ENCODE measurements around the gene POU2AF2.

DNA sequence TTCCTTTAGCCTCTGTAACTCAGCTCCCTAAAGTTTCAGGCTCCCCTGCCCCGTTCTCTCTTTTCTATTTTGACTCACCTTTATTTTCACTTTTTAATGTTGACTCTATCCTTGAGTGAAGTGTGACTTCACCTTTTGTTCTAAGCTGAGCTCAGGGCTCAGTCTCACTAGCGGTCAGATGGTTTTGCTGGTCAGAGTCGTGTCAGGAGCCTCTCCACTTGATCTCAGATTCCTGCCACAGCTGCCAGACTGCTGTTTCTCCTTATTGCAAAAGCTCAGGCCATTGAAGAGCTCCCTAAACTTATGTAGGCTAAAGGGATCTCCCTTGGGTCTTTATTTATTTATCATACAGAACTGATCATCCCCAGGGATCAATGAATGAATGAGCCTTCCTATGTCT lies 13.7 kb upstream of the POU2AF2 start:
- TF ChIP-seq, protein P1, sequence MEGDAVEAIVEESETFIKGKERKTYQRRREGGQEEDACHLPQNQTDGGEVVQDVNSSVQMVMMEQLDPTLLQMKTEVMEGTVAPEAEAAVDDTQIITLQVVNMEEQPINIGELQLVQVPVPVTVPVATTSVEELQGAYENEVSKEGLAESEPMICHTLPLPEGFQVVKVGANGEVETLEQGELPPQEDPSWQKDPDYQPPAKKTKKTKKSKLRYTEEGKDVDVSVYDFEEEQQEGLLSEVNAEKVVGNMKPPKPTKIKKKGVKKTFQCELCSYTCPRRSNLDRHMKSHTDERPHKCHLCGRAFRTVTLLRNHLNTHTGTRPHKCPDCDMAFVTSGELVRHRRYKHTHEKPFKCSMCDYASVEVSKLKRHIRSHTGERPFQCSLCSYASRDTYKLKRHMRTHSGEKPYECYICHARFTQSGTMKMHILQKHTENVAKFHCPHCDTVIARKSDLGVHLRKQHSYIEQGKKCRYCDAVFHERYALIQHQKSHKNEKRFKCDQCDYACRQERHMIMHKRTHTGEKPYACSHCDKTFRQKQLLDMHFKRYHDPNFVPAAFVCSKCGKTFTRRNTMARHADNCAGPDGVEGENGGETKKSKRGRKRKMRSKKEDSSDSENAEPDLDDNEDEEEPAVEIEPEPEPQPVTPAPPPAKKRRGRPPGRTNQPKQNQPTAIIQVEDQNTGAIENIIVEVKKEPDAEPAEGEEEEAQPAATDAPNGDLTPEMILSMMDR (IDR thresholded peaks at IDR 0.05) = no peak
- TF ChIP-seq EP300 (IDR thresholded peaks at IDR 0.05) (no peak), POLR2A (IDR thresholded peaks at IDR 0.05) (no peak)

Data from tibial nerve (tissue), 4 donors.